B cell (primary cell): ENCODE data around the gene PCDHA1. TPM values are rescaled to one million over a fixed set of nuclear protein-coding genes. Genes with fewer than 3 reads are reported as not detected.

Source experiments
- ATAC-seq: fragments of 200-7000 bp; cut with Tn5 transposase; one replicate; pipeline ENCODE4 v1.10.0; 2021; ENCODE audit warnings: low read depth, mild to moderate bottlenecking, moderate number of reproducible peaks, moderate library complexity
- CTCF ChIA-PET: fragments of 350-600 bp; sonication (Branson Sonifier 250); formaldehyde crosslinking; loops from one replicate; lab custom pipeline; 2021; ENCODE audit warnings: antibody characterized with exemption, inconsistent platforms; lab: Charles Lee
- POLR2A ChIA-PET: fragments of 350-600 bp; sonication (Branson Sonifier 250); formaldehyde crosslinking; loops from one replicate; lab custom pipeline; 2021; ENCODE audit warnings: antibody characterized with exemption; lab: Charles Lee
- DNase-seq: peaks from one replicate; pipeline ENCODE4 v3.0.0; 2013
- H2AFZ ChIP-seq: 2 replicates; pipeline ENCODE4 v1.6.1; 2012; ENCODE audit warnings: mild to moderate bottlenecking, low read depth, low read length; ENCODE audit not compliant: insufficient read depth, poor library complexity, severe bottlenecking
- H3K27ac ChIP-seq, 2 donors: 1 replicate in 1 of 2; 2 replicates in 1 of 2; pipeline ENCODE4 v1.5.1; 2012 to 2013; ENCODE audit warnings: low read length in 2 of 2, mild to moderate bottlenecking in 2 of 2, moderate library complexity in 1 of 2
- H3K27me3 ChIP-seq, 4 experiments: fragments of 200-600 bp in 1 of 4; sonication (generic) in 1 of 4; replicated peaks in 1 of 4; 1 replicate in 2 of 4; 2 replicates in 2 of 4; pipeline versions ENCODE4 v1.6.1 to v1.7.0; 2013 to 2016; ENCODE audit warnings: low read length in 3 of 4, mild to moderate bottlenecking in 2 of 4, mixed read lengths in 1 of 4, moderate library complexity in 1 of 4; ENCODE audit not compliant: insufficient read depth in 4 of 4, control insufficient read depth in 3 of 4; ENCODE audit errors: control extremely low read depth in 1 of 4
- H3K36me3 ChIP-seq, 2 experiments: replicated peaks in 1 of 2; 1 replicate in 1 of 2; 2 replicates in 1 of 2; pipeline versions ENCODE4 v1.6.1 to v1.7.1; 2013; ENCODE audit warnings: low read length in 1 of 2; ENCODE audit not compliant: insufficient read depth in 2 of 2, control insufficient read depth in 1 of 2; ENCODE audit errors: control extremely low read depth in 1 of 2, extremely low read depth in 1 of 2
- H3K4me1 ChIP-seq, 2 donors: fragments of 200-600 bp in 1 of 2; sonication (generic) in 1 of 2; 1 replicate in 1 of 2; 2 replicates in 1 of 2; pipeline versions ENCODE4 v1.5.1 to v1.6.1; 2013 to 2017; ENCODE audit warnings: low read length in 2 of 2; ENCODE audit not compliant: control insufficient read depth in 2 of 2, insufficient read depth in 2 of 2
- H3K4me2 ChIP-seq: replicated peaks from 2 replicates; pipeline ENCODE3; 2012; ENCODE audit warnings: mild to moderate bottlenecking, low read depth, low read length; ENCODE audit not compliant: poor library complexity, severe bottlenecking
- H3K4me3 ChIP-seq, 5 experiments: fragments of 200-600 bp in 1 of 5; sonication (generic) in 1 of 5; 1 replicate in 3 of 5; 2 replicates in 2 of 5; pipeline versions ENCODE4 v1.5.1 to v1.7.0; 2011 to 2016; ENCODE audit warnings: low read length in 4 of 5, mild to moderate bottlenecking in 4 of 5, low read depth in 2 of 5, control low read depth in 1 of 5, moderate library complexity in 1 of 5; ENCODE audit not compliant: insufficient read depth in 1 of 5; ENCODE audit errors: control extremely low read depth in 1 of 5, extremely low read depth in 1 of 5
- H3K79me2 ChIP-seq: fragments of 200-600 bp; sonication (generic); one replicate; pipeline ENCODE4 v1.6.0; 2016; ENCODE audit warnings: low read length; ENCODE audit not compliant: control insufficient read depth, insufficient read depth
- H3K9ac ChIP-seq: fragments of 200-600 bp; sonication (generic); 2 replicates; pipeline ENCODE4 v1.6.1; 2017; ENCODE audit warnings: mild to moderate bottlenecking, low read length, moderate library complexity
- H3K9me3 ChIP-seq, 3 donors: one replicate each; pipeline versions ENCODE4 v1.6.1 to v1.7.1; 2013; ENCODE audit warnings: low read length in 2 of 3; ENCODE audit not compliant: control insufficient read depth in 2 of 3, insufficient read depth in 1 of 3; ENCODE audit errors: control extremely low read depth in 1 of 3
- H4K20me1 ChIP-seq: 2 replicates; pipeline ENCODE4 v1.6.0; 2012; ENCODE audit warnings: mild to moderate bottlenecking, low read length; ENCODE audit not compliant: insufficient read depth, control insufficient read depth, poor library complexity, severe bottlenecking
- H3K27ac Mint-ChIP-seq: one replicate; pipeline ENCODE4 v1.8.0; 2021; ENCODE audit warnings: mixed read lengths
- H3K27me3 Mint-ChIP-seq: one replicate; pipeline ENCODE4 v1.8.0; 2021; ENCODE audit warnings: mixed read lengths
- H3K4me1 Mint-ChIP-seq: one replicate; pipeline ENCODE4 v1.8.0; 2021; ENCODE audit warnings: mixed read lengths
- H3K4me3 Mint-ChIP-seq: one replicate; pipeline ENCODE4 v1.8.0; 2021; ENCODE audit warnings: mixed read lengths
- H3K9me3 Mint-ChIP-seq: one replicate; pipeline ENCODE4 v1.8.0; 2022; ENCODE audit warnings: mixed read lengths; ENCODE audit not compliant: insufficient read depth
- CTCF ChIP-seq: fragments of 200-600 bp; IDR thresholded peaks from one replicate; pipeline ENCODE4 v1.8.0; 2022; ENCODE audit warnings: antibody characterized with exemption, mild to moderate bottlenecking
- EZH2 ChIP-seq: IDR thresholded peaks from 2 replicates; pipeline ENCODE4 v1.6.1; 2012; ENCODE audit warnings: borderline replicate concordance, low read depth, mild to moderate bottlenecking, moderate library complexity, low read length; ENCODE audit not compliant: insufficient read depth, poor library complexity, severe bottlenecking
- WGBS: methylation state at CpG from one replicate; pipeline ENCODE4 v1.1.5; 2013; ENCODE audit warnings: missing lambda C conversion rate; ENCODE audit not compliant: insufficient coverage; 5-methylcytosine and 5-hydroxymethylcytosine counted together
- intact Hi-C: fragments of 100-400 bp; cut with micrococcal nuclease; formaldehyde crosslinking; loops from one replicate; pipeline ENCODE4 v1.10.0; 2022
- polyA plus RNA-seq: library from polyadenylated mRNA; depleted of rRNA; stranded (reverse); fragments of >200 nt; gene quantifications from 2 replicates; pipeline ENCODE4 v1.2.3, GENCODE V29; 2012
- total RNA-seq, 2 donors: library from RNA; stranded (reverse); fragments of 120-200 nt in 1 of 2; gene quantifications; 1 replicate in 1 of 2; 2 replicates in 1 of 2; pipeline versions ENCODE4 v1.2.3 to v1.2.4, GENCODE V29; 2013 to 2022

PCDHA1 gene
- total and polyA plus RNA-seq, 2 donors (not counting 1 experiment from before 2014, with no cell fraction given), result not detected

GRCh38 chr5:141003791-141004611 lies 218.1 kb downstream of the PCDHA1 start:
- ChIA-PET CTCF (no interaction called here), POLR2A (no interaction called here)
- no peak overlapping the region for H3K9ac ChIP-seq
- H3K4me2 ChIP-seq, result no peak overlapping the region
- WGBS, result 49% methylated on average over 2 of the region's 4 CpGs
- no peaks in the 10 kb centered on the region for H3K36me3 ChIP-seq
- H3K27ac Mint-ChIP-seq, result no peak overlapping the region
- no peaks in the 10 kb centered on the region for H3K79me2 ChIP-seq
- no peak overlapping the region for H3K4me3 Mint-ChIP-seq
- H3K27me3 ChIP-seq, result peaks cover 0 to 14% (median 11%) of the 10 kb centered on the region in 4 experiments
- ATAC-seq (no peak), DNase-seq (no peak)
- intact Hi-C loops, result no loop called here
- H3K9me3 ChIP-seq, result no peaks in the 10 kb centered on the region
- TF ChIP-seq CTCF, result no peak
- TF ChIP-seq EZH2, result no peak
- peaks cover 0 to 7% of the 10 kb centered on the region in 2 donors for H3K4me1 ChIP-seq
- no peaks in the 10 kb centered on the region for H4K20me1 ChIP-seq
- H2AFZ ChIP-seq, result no peak overlapping the region
- H3K27me3 Mint-ChIP-seq, result peaks cover 30% of the 10 kb centered on the region
- H3K27ac ChIP-seq, result no peak overlapping the region
- peaks cover 3% of the 10 kb centered on the region for H3K4me1 Mint-ChIP-seq
- no peaks in the 10 kb centered on the region for H3K9me3 Mint-ChIP-seq
- no peak overlapping the region for H3K4me3 ChIP-seq

GRCh38 chr5:141007791-141008190 lies 221.9 kb downstream of the PCDHA1 start:
- no peak overlapping the region for H3K4me3 Mint-ChIP-seq
- Histone ChIP-seq H3K36me3 (no peaks in the 10 kb centered on the region), H4K20me1 (no peaks in the 10 kb centered on the region), H3K9me3 (no peaks in the 10 kb centered on the region), H3K4me2 (no peak overlapping the region), H3K27ac (no peak overlapping the region), H3K4me1 (no peaks in the 10 kb centered on the region), H3K79me2 (no peaks in the 10 kb centered on the region), H3K9ac (no peak overlapping the region), H2AFZ (no peak overlapping the region), H3K4me3 (no peak overlapping the region), H3K27me3 (peaks cover 0 to 9% (median 5%) of the 10 kb centered on the region in 4 experiments)
- H3K4me1 Mint-ChIP-seq, result no peaks in the 10 kb centered on the region
- intact Hi-C loops, result no loop called here
- DNase-seq (no peak), ATAC-seq (no peak)
- H3K27me3 Mint-ChIP-seq, result peaks cover 3% of the 10 kb centered on the region
- ChIA-PET POLR2A (no interaction called here), CTCF (no interaction called here)
- H3K27ac Mint-ChIP-seq, result no peak overlapping the region
- no peaks in the 10 kb centered on the region for H3K9me3 Mint-ChIP-seq
- TF ChIP-seq CTCF (no peak), EZH2 (no peak)
